GM18951 (cell line): ENCODE measurements around the gene RAD51AP2.

Source experiments
- POLR2A ChIP-seq: IDR thresholded peaks from 4 replicates; pipeline ENCODE4 v1.6.1; 2011; ENCODE audit warnings: mild to moderate bottlenecking; ENCODE audit not compliant: insufficient read length, insufficient read depth; ENCODE audit errors: extremely low read depth
- in situ Hi-C: fragments of 300-500 bp; cut with MboI; formaldehyde crosslinking; loops from one replicate; pipeline ENCODE4 v1.12.0; 2022; ENCODE audit warnings: low sequenced_read_pairs, mixed read lengths, inconsistent platforms; ENCODE audit not compliant: unreplicated experiment

Gene RAD51AP2

GRCh38 chr2:17470855-17471641 is 47.2 kb downstream of the RAD51AP2 start:
- in situ Hi-C loops: no loop called here

GRCh38 chr2:17461087-17461475 is 57.2 kb downstream of the RAD51AP2 start:
- in situ Hi-C loops: no loop called here
- no peak for TF ChIP-seq POLR2A

More at GRCh38 chr2:17470855-17471641, 47.2 kb downstream of the RAD51AP2 start:
- no peak for TF ChIP-seq POLR2A
